NCI-H2081 treated with DMSO at 0.1 percent for 48 hours (cell line): ENCODE measurements around the gene VAMP8.
"Not testable (repeated sequence)": the region's sequence is repeated elsewhere in the genome, so short reads cannot be mapped to it uniquely, and the experiment has no call there.

Experiments
- DNase-seq: peaks from one replicate; lab custom pipeline; 2025; lab: John Stamatoyannopoulos, UW

Gene VAMP8

DNA sequence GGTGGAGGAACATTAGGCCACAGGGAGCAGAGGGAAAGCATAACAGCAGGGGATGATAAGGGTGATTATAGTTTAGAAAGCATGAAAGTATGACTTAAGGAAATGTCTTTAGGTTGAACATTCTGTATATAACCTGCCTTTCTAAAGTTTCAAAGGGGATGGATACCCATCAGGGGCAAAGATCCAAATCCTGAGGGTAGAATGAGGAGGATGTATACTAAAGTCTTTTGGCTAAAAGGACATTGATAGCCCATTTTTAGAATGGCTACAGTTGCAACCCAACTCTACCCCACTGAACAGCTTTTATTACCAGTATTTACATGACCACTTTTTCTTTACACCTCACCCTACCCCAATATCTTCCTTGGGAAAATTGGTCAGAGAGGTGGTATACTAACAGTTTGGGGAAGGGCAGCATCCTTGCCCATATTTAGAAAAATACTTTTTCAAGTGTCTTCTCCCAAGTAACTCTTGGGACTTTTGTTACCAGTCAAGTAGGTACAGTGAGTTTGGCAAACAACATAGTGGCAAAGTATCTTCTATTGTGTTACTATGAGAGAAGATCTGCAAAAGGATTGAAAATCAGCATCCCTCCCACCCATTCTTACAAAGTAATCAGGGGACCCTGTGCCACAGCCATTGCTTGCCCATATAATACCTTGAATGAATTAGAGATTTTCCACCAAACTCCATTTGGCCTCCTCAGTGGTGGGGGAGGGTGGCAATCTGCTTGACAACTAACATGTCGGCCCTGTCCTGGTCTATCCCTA, 30.1 kb upstream of the VAMP8 start:
- DNase-seq: no peak

GRCh38 chr2:85547859-85548607, 29.4 kb upstream of the VAMP8 start:
- DNase-seq: no peak

GRCh38 chr2:85548608-85548900, 28.8 kb upstream of the VAMP8 start:
- DNase-seq: no peak

GRCh38 chr2:85549095-85549494, 28.3 kb upstream of the VAMP8 start:
- DNase-seq: no peak

- no peak for DNase-seq
Measured at GRCh38 chr2:85549826-85550225, 27.6 kb upstream of the VAMP8 start.

DNA sequence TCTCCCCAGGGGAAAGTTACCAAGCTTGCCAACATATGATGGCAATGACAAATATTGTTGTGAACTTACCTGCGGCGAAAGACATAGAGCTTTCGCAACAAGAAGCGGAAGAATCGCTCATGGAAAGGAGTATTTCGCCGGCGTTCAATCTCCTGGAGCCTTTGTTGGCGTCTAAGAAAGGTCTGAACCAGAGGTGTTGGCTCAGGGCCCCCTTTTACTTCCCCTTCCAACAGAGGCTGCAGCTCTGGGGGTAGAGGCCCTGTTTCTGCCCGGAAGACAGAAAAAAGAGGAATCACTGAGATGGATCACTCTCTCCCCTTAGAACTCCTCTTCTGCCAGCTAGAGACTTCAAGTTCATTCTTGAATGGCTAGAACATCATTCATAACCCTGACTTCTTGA, 26.9 kb upstream of the VAMP8 start:
- no peak for DNase-seq

DNA sequence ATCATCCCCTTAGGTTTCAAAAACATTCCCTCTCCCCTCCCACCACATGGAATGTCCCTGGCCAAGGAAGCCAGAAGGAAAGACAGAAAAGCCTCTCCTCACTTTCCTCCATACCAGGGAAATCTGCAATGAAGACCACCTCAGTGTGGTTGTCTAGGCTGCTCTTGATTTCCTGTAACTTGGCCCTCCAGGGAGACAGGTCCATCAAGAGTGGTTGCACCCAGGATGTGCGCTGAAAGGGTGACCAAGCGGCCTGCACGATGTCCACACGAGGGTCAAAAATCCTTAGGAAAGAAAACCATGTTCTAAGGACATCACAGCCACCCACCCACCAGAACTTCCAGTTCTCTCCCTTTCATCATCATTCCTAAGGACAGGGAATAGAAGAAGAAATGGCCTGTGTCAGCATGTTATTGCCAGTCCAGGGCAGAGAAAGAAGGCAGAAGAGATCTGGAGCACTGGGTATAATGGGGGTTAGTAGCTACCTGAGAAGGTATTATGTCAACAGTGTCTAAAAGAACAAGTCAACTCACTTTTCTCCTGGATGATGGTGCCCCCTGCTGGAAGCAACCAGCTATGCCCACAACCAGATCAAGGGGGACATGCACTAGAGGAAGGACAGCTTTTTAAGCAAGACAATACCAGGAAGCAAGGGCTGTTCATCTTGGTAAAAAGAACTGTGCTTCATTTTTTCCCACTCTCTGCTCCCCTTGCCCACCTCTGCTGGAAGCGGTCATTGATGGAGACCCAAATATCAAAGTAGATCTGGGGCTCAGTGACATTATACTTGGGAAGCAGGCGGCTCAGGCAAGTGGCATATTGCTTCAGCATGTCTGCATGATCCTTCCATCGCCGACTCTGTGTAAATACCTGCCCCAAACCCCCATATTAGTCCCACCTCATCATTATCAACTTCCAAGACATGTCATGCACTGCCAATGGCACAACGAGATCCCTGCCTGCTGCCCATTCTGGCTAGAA, 25.4 kb upstream of the VAMP8 start:
- DNase-seq: peak; percentile 31

DNA sequence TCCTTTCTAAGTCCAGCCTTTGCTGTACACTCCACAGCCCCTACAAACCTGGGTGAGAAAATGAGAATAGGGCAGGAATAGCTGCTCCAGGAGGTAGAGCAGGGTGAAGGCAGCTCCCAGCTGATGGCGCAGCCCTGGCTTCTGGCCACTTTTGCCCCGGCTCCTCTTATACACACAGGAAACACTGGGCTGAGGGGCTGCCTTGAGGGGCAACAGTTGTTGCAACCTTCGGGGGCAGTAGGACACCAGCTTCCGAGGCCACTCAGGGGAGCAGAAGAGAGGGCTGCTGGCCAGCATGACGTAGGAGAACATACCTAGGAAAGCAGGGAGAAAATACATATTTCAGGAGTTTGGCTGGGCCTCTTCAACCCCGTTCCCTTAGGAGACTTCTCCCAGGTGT, 24.2 kb upstream of the VAMP8 start:
- DNase-seq: no peak

DNA sequence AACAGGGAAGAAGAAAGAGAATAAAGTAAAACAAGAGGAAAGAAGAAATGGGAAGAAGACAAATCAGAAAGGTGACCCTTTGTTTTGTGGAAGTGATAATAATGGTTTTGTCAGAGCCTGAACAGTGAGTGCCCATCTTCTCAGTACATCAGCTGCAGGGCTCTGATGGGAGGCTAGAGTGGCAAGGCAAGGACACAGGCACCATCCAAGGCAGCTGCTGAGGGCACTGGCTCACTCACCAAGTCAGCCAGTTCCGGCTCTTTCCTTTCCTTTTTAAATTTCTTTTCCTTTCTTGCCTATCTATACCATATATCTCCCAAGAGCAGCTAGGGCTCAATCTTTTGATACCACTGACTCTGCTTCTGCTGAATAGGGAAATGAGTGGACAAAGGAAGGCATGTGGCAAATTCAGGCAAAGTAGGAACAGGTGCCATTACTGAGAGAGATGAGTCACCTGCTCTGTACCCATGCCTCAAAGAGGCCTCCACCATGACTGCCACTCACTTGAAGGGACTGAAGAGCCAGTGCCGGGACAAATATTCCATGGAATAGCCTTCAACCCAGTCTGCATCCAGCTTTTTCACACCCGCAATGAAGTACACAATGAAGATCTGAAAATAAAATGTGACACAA, 22.3 kb upstream of the VAMP8 start:
- DNase-seq: no peak

- no peak for DNase-seq
Measured at GRCh38 chr2:85557130-85557529, 20.3 kb upstream of the VAMP8 start.

GRCh38 chr2:85558160-85558559, 19.2 kb upstream of the VAMP8 start:
- DNase-seq: no peak

GRCh38 chr2:85560403-85560726, 17.0 kb upstream of the VAMP8 start:
- DNase-seq: not testable (repeated sequence)

GRCh38 chr2:85560812-85561279, 16.5 kb upstream of the VAMP8 start:
- no peak for DNase-seq

DNA sequence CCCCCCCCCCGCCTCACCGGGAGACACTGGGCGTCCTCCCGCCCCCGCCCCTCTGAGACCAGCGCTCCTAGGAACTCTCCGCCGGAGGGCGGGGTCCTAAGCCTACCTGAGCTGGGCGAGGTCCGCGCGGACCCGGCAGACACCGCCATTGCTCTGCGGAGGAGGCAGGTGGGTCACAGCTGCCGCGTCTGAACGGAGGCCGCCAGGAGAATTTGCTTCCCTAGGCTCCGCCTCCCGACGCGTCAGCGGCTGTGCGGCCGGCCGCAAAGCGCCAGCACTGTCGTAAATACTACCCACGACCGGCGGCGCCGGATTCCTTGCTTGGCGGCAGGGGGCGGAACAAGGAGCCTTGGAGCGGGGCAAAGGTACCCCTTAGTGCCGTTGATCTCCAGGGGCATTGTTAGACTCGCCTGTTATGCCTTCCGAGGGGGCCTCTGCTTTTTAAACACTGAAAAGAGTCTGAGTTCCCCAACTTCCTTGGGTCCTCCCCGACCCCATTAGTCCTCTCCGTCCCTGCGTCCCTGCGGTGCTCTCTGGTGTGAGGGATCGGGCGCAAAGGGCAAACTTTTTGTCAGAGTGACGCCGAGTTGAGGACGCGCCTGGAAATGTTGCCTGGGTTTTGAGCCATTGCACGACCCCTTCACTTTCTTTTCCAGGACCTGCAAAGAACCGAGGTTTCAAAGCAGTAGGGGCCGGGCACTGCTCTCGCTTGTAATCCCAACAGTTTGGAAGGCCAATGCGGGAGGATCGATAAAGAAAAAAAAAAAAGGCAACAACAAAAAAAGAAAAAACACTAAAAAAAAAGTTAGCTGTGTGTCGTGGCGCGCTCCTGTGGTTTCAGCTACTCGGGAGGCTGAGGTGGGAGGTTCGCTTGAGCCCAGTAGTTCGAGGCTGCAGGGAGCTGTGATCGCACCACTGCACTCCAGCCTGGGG, 15.8 kb upstream of the VAMP8 start, which contains the start of gene GGCX:
Gene GGCX, minus strand, starts transcription at position 214 of the 933 bp plus-strand sequence. Its CDS starts 65 bp downstream, at position 149.
- DNase-seq: peak; percentile 79

DNA sequence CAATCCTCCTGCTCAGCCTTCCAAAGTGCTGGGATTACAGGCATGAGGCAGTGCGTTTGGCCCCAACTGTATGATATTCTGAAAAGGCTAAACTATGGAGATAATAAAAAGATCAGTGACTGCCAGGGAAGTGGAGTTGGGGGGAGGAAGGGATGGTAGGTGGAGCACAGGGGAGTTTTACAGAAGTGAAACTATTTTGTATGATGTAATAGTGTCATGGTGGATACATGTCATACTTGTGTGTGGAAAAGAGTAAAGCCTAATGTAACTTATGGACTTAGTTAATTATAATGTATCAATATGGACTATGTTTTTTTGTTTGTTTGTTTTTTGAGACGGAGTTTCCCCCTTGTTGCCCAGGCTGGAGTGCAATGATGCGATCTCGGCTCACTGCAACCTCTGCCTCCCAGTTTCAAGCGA, 13.2 kb upstream of the VAMP8 start:
- DNase-seq: no peak

DNA sequence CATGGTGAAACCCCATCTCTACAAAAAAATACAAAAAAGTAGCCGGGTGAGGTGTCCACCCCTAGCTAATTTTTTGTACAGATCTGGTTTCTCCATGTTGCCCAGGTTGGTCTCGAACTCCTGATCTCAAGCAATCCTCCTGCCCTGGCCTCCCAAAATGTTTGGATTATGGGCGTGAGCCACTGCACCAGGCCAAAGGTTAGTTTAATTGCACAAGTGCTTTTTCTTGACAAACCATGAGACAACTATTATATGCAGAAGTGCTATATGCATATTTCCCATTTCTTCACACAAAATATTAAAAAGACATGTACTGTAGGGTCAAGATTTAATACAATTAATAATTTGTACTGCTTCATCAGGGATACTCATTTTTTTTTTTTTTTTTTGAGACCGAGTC, 11.1 kb upstream of the VAMP8 start:
- DNase-seq: no peak

- no peak for DNase-seq
Measured at GRCh38 chr2:85575739-85576138, 1.6 kb upstream of the VAMP8 start.

DNA sequence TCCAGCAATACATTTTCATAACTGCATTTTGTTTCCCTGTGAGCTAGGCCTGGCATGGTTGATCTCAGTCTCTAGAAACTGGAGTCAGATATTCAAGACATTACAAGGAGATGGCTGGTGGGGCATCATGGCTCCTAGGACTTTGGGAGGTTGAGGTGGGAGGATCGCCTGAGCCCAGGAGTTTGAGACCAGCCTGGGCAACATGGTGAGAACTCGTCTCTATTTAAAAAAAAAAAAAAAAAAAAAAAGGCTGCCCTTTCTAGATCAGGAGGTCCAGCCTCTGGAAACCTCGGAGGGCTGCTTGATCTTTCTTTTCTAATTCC, 362 bp upstream of the VAMP8 start:
- no peak for DNase-seq

- no peak for DNase-seq
Measured at GRCh38 chr2:85578243-85579180, 1.1 kb downstream of the VAMP8 start.
